ENCODE measurements around the gene SPINK4.

The SPINK4 gene

GRCh38 chr9:33211695-33212393 is 28.1 kb upstream of the SPINK4 start:
- no peaks in the 10 kb centered on the region for H3K27me3 ChIP-seq (ENCODE audit: low read depth, low read length)
- no peaks in the 10 kb centered on the region for H3K36me3 ChIP-seq (ENCODE audit: control insufficient read depth in 1 of 2, insufficient read depth in 2 of 2, low read length in 2 of 2)

DNA sequence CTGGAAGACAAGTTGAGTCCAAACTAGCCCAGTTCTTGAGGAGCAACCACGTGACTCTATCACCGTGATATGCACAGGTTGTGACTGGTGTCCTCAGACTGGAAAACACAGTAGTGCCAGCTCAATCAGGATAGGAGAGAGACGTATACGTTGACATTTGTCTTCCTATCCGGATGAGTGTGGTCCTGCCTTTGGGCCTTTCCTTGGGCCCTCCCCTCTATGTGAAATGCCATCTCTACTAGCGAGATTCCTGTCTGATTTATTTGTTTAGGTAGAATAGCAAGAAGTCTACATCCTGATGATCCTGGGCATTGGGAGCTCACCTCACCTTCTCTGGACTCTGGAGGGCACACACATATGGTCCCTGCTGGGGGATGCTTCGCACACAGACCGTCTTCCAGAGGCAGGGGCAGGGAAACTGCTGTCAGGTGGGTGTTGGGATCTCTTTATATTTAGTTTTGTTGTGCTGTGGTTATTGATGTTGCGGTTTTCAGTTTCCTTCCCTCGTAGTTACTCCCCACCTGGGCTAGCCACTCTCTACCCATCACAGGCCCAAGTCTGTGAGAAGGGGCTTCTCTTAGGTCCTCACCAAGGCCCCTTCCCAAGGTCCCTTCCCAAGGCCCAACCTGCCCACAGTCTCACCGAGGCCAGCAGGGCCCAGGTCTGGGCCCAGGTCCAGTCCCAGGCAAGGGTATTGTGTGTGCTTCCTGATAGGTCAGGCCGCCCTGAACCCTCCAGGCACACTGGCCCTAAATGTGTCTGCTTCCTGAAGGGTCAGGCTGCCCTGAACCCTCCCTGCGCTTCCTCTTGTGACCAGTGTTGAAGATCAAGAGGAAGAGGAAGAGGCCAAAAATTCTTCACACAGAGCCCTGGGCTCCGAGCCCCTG is 19.0 kb upstream of the SPINK4 start:
- Histone ChIP-seq H3K4me3 (ENCODE audit: low read depth in 1 of 2, low read length in 2 of 2) (no peak overlapping the region), H3K27ac (ENCODE audit: low read length) (no peak overlapping the region), H3K4me1 (ENCODE audit: control insufficient read depth in 1 of 2, insufficient read depth in 2 of 2, low read length in 2 of 2) (peaks cover 2 to 4% of the 10 kb centered on the region in 2 donors)

More at GRCh38 chr9:33211695-33212393, 28.1 kb upstream of the SPINK4 start:
- Histone ChIP-seq H3K9me3 (ENCODE audit: control insufficient read depth in 1 of 2, low read length in 2 of 2) (no peaks in the 10 kb centered on the region), H3K4me3 (ENCODE audit: low read depth in 1 of 2, low read length in 2 of 2) (no peak overlapping the region), H3K27ac (ENCODE audit: low read length) (no peak overlapping the region), H3K4me1 (ENCODE audit: control insufficient read depth in 1 of 2, insufficient read depth in 2 of 2, low read length in 2 of 2) (no peaks in the 10 kb centered on the region)

GRCh38 chr9:33221568-33221884 is 18.4 kb upstream of the SPINK4 start:
- no peak overlapping the region for H3K27ac ChIP-seq (ENCODE audit: low read length)
- H3K4me3 ChIP-seq (ENCODE audit: low read depth in 1 of 2, low read length in 2 of 2) = no peak overlapping the region
- H3K36me3 ChIP-seq (ENCODE audit: control insufficient read depth in 1 of 2, insufficient read depth in 2 of 2, low read length in 2 of 2) = no peaks in the 10 kb centered on the region
- no peaks in the 10 kb centered on the region for H3K27me3 ChIP-seq (ENCODE audit: low read depth, low read length)
- no peaks in the 10 kb centered on the region for H3K9me3 ChIP-seq (ENCODE audit: control insufficient read depth in 1 of 2, low read length in 2 of 2)
- peaks cover 4 to 5% of the 10 kb centered on the region in 2 donors for H3K4me1 ChIP-seq (ENCODE audit: control insufficient read depth in 1 of 2, insufficient read depth in 2 of 2, low read length in 2 of 2)

More for the DNA sequence above, 19.0 kb upstream of the SPINK4 start:
- H3K9me3 ChIP-seq (ENCODE audit: control insufficient read depth in 1 of 2, low read length in 2 of 2) = no peaks in the 10 kb centered on the region
- no peaks in the 10 kb centered on the region for H3K36me3 ChIP-seq (ENCODE audit: control insufficient read depth in 1 of 2, insufficient read depth in 2 of 2, low read length in 2 of 2)
- H3K27me3 ChIP-seq (ENCODE audit: low read depth, low read length) = no peaks in the 10 kb centered on the region

DNA sequence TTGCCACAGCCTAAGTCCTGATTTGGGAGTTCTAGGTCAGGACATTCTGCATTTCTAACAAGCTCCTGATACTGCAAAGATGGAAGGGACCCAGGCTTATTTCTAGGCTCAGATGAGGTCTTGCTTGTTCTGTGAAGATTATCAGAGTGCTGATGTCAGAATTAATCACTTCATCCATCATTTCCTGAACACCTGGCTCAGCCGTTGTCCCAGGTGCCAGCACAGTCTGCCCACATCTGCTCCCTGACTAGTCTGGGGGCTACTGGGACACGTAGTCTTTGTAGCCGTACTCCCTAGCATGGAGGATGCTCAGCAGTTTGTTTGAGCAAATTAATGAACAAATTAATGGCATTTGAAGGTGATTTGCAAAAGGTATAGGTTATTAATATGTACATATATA is 17.9 kb upstream of the SPINK4 start:
- H3K27ac ChIP-seq (ENCODE audit: low read length) = no peak overlapping the region
- no peak overlapping the region for H3K4me3 ChIP-seq (ENCODE audit: low read depth in 1 of 2, low read length in 2 of 2)
- no peaks in the 10 kb centered on the region for H3K36me3 ChIP-seq (ENCODE audit: control insufficient read depth in 1 of 2, insufficient read depth in 2 of 2, low read length in 2 of 2)
- peaks cover 4 to 5% of the 10 kb centered on the region in 2 donors for H3K4me1 ChIP-seq (ENCODE audit: control insufficient read depth in 1 of 2, insufficient read depth in 2 of 2, low read length in 2 of 2)
- H3K9me3 ChIP-seq (ENCODE audit: control insufficient read depth in 1 of 2, low read length in 2 of 2) = no peaks in the 10 kb centered on the region
- H3K27me3 ChIP-seq (ENCODE audit: low read depth, low read length) = no peaks in the 10 kb centered on the region

- H3K4me3 ChIP-seq (ENCODE audit: low read depth in 1 of 2, low read length in 2 of 2) = no peak overlapping the region
- H3K36me3 ChIP-seq (ENCODE audit: control insufficient read depth in 1 of 2, insufficient read depth in 2 of 2, low read length in 2 of 2) = no peaks in the 10 kb centered on the region
- no peak overlapping the region for H3K27ac ChIP-seq (ENCODE audit: low read length)
- H3K4me1 ChIP-seq (ENCODE audit: control insufficient read depth in 1 of 2, insufficient read depth in 2 of 2, low read length in 2 of 2) = peaks cover 4 to 5% of the 10 kb centered on the region in 2 donors
- no peaks in the 10 kb centered on the region for H3K27me3 ChIP-seq (ENCODE audit: low read depth, low read length)
- H3K9me3 ChIP-seq (ENCODE audit: control insufficient read depth in 1 of 2, low read length in 2 of 2) = no peaks in the 10 kb centered on the region
These were observed 16.3 kb upstream of the SPINK4 start for GRCh38 chr9:33223696-33224095.

DNA sequence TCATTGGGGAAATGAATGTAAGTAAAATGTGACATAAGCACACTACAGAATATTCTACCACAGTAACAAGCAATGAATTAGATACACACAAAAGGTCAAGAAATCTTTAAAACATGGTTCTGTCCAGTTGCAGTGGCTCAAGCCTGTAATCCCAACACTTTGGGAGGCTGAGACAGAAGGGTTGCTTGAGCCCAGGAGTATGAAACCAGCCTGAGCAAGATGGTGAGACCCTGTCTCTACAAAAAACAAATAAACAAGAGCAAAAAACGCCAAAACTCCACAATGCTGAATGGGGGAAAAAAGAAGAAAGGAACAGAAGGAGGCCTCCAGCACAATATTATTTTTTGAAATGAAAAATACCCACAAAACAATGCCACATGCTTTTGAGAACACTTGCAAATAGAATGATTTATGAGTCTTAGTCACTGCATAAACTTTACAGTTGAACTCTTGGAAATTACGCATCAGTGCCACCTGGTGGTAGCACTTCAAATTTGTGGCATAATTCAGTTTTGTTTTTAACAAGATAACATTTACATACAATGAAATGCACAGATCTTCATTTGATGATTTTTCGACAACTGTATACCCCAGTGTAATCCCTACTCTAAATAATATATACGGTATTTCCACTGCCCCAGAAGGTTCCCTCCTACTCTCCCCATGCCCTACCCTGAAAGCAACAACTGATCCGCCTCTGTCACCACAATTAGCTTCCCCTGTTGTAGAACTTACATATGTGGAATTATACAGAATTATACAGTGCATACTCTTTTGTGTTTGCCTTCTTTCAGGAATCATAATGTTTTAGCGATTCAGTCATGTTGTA is 14.4 kb upstream of the SPINK4 start:
- no peak overlapping the region for H3K27ac ChIP-seq (ENCODE audit: low read length)
- H3K9me3 ChIP-seq (ENCODE audit: control insufficient read depth in 1 of 2, low read length in 2 of 2) = no peaks in the 10 kb centered on the region
- no peak overlapping the region for H3K4me3 ChIP-seq (ENCODE audit: low read depth in 1 of 2, low read length in 2 of 2)
- no peaks in the 10 kb centered on the region for H3K27me3 ChIP-seq (ENCODE audit: low read depth, low read length)
- no peaks in the 10 kb centered on the region for H3K36me3 ChIP-seq (ENCODE audit: control insufficient read depth in 1 of 2, insufficient read depth in 2 of 2, low read length in 2 of 2)
- peaks cover 4 to 5% of the 10 kb centered on the region in 2 donors for H3K4me1 ChIP-seq (ENCODE audit: control insufficient read depth in 1 of 2, insufficient read depth in 2 of 2, low read length in 2 of 2)

GRCh38 chr9:33227008-33227398 is 13.0 kb upstream of the SPINK4 start:
- H3K4me1 ChIP-seq (ENCODE audit: control insufficient read depth in 1 of 2, insufficient read depth in 2 of 2, low read length in 2 of 2) = peaks cover 4 to 5% of the 10 kb centered on the region in 2 donors
- no peaks in the 10 kb centered on the region for H3K27me3 ChIP-seq (ENCODE audit: low read depth, low read length)
- H3K4me3 ChIP-seq (ENCODE audit: low read depth in 1 of 2, low read length in 2 of 2) = no peak overlapping the region
- H3K9me3 ChIP-seq (ENCODE audit: control insufficient read depth in 1 of 2, low read length in 2 of 2) = no peaks in the 10 kb centered on the region
- H3K27ac ChIP-seq (ENCODE audit: low read length) = no peak overlapping the region
- no peaks in the 10 kb centered on the region for H3K36me3 ChIP-seq (ENCODE audit: control insufficient read depth in 1 of 2, insufficient read depth in 2 of 2, low read length in 2 of 2)

- H3K9me3 ChIP-seq (ENCODE audit: control insufficient read depth in 1 of 2, low read length in 2 of 2) = no peaks in the 10 kb centered on the region
- H3K27ac ChIP-seq (ENCODE audit: low read length) = no peak overlapping the region
- no peaks in the 10 kb centered on the region for H3K27me3 ChIP-seq (ENCODE audit: low read depth, low read length)
- H3K4me1 ChIP-seq (ENCODE audit: control insufficient read depth in 1 of 2, insufficient read depth in 2 of 2, low read length in 2 of 2) = peaks cover 4 to 5% of the 10 kb centered on the region in 2 donors
- no peaks in the 10 kb centered on the region for H3K36me3 ChIP-seq (ENCODE audit: control insufficient read depth in 1 of 2, insufficient read depth in 2 of 2, low read length in 2 of 2)
- no peak overlapping the region for H3K4me3 ChIP-seq (ENCODE audit: low read depth in 1 of 2, low read length in 2 of 2)
These were observed 12.2 kb upstream of the SPINK4 start for GRCh38 chr9:33227741-33228140.

DNA sequence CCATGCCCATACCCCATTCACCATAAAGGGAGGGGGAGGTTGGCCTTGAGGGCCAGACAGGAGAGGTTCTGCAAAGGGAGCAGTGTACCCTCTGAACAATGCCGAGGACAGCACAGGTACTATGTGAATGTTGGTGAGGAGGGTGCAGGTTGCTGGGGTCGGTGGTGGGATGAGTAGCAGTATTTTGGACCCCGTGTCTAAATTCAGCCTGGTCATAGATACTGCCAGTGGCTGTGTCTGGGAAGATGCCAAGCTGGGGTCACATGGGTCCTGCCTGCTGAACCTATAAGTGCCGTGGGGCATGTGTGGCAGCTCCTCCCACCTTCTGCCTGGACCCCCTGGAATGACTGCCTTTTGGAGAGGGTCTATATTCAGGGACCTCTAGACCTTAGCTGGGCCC is 11.4 kb upstream of the SPINK4 start:
- peaks cover 4 to 5% of the 10 kb centered on the region in 2 donors for H3K4me1 ChIP-seq (ENCODE audit: control insufficient read depth in 1 of 2, insufficient read depth in 2 of 2, low read length in 2 of 2)
- no peak overlapping the region for H3K4me3 ChIP-seq (ENCODE audit: low read depth in 1 of 2, low read length in 2 of 2)
- H3K9me3 ChIP-seq (ENCODE audit: control insufficient read depth in 1 of 2, low read length in 2 of 2) = no peaks in the 10 kb centered on the region
- H3K36me3 ChIP-seq (ENCODE audit: control insufficient read depth in 1 of 2, insufficient read depth in 2 of 2, low read length in 2 of 2) = no peaks in the 10 kb centered on the region
- H3K27me3 ChIP-seq (ENCODE audit: low read depth, low read length) = no peaks in the 10 kb centered on the region
- H3K27ac ChIP-seq (ENCODE audit: low read length) = no peak overlapping the region

DNA sequence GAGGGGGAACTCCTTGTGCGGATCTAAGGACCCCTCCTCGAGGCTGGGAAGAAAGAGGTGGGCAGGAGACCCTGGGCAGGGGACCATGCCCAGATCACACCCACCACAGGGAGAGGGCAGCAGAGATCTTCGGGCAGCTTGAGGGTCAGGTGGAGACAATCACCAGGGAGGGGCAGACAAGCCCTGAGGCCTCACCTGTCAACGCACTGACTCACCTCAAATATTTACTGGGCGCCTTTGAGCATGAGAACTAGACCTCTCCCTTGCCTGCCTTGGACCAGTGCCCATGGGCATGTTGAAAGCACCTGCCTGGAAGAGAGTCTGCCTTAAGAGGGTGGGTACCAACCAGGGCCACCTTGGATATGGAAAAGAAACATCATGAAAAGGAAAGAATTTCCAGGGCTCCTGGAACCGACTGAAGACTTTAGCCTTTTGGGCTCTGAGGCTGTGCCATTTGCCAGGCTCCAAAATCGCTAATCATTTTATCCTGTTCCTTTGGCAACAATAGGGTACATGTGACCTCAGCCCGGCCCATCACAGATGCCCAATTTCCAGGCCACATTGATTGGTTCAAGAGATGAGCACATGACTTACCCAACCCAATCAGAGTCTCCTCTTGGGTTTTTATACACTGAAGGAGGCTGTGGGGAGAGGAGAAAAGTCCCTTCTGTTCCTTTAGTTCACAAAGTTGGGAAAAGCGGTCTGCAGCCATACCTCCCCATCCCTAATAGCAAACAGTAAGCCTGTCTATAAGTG is 10.4 kb upstream of the SPINK4 start:
- Histone ChIP-seq H3K27ac (ENCODE audit: low read length) (peak overlapping the region; percentile 2), H3K36me3 (ENCODE audit: control insufficient read depth in 1 of 2, insufficient read depth in 2 of 2, low read length in 2 of 2) (no peaks in the 10 kb centered on the region), H3K27me3 (ENCODE audit: low read depth, low read length) (no peaks in the 10 kb centered on the region), H3K4me3 (ENCODE audit: low read depth in 1 of 2, low read length in 2 of 2) (no peak overlapping the region), H3K9me3 (ENCODE audit: control insufficient read depth in 1 of 2, low read length in 2 of 2) (no peaks in the 10 kb centered on the region), H3K4me1 (ENCODE audit: control insufficient read depth in 1 of 2, insufficient read depth in 2 of 2, low read length in 2 of 2) (peaks cover 4 to 5% of the 10 kb centered on the region in 2 donors)

All from muscle layer of duodenum (tissue), 2 donors.